ENCODE measurements around the gene COPS6.

COPS6 gene

DNA sequence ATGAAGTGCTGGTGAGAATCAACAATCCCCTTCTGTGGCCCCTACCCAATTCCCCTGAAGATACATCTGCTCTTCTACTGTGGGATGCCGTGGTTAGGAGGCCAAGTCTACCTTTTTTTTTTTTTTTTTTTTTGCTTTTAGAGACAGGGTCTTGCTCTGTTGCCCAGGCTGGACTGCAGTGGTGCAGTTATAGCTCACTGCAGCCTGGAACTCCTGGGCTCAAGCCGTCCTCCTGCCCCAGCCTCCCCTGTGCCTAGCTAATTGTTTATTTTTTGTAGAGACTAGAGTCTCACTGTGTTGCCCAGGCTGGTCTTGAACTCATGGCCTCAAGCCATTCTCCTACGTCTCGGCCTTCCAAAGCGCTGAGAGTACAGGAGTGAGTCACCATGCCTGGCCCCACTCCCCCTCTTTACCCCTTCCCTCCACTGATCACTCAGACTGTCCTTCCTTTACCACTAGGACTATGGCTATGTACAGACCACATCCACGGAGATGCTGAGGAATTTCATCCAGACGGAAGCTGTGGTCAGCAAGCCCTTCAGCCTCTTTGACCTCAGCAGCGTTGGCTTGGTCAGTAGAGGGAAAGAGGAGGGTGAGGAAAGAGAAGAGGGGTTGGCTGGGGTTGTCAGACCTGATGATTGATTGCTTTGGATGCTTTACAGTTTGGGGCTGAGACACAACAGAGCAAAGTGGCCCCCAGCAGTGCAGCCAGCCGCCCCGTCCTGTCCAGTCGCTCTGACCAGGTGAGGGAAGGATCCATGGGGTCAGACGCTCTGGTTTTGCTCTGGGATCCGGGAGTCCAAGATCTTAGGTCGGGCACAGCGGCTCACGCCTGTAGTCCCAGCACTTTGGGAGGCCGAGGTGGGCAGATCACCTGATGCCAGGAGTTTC lies 14.4 kb downstream of the COPS6 start:
- DNase-seq: no peak

DNA sequence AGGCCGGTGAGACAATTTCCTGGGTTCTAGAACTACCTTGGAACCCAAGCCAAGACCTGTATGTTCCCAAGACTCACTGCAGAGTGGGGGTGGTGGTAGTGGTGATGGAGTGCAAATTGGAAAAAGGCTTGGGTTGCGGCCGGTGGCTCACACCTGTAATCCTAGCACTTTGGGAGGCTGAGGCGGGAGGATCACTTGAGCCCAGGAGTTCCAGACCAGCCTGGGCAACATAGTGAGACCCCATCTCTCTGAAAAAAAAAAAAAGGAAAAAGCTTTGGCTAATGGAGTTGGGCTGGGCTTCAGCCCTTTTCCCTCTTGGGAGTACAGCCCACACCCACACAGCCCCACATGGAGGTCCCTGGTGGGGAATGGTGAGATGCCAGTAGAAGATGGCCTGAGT lies 16.8 kb downstream of the COPS6 start:
- no peak for DNase-seq

DNA sequence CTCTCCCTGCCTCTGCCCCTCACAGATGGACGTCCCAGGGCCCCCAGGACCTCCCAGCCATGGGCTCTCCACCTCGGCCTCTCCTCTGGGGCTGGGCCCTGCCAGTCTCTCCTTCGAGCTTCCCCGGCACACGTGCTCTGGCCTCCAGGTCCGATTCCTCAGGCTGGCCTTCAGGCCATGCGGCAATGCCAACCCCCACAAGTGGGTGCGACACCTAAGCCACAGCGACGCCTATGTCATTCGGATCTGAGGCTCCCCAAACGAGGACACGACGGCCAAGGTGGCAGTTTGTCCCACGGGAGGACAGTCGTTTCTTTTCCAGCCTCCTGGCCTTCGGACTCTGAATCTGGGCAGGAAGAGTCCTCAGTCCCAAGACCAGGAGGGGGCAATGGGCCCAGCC lies 17.9 kb downstream of the COPS6 start:
- no peak for DNase-seq

DNA sequence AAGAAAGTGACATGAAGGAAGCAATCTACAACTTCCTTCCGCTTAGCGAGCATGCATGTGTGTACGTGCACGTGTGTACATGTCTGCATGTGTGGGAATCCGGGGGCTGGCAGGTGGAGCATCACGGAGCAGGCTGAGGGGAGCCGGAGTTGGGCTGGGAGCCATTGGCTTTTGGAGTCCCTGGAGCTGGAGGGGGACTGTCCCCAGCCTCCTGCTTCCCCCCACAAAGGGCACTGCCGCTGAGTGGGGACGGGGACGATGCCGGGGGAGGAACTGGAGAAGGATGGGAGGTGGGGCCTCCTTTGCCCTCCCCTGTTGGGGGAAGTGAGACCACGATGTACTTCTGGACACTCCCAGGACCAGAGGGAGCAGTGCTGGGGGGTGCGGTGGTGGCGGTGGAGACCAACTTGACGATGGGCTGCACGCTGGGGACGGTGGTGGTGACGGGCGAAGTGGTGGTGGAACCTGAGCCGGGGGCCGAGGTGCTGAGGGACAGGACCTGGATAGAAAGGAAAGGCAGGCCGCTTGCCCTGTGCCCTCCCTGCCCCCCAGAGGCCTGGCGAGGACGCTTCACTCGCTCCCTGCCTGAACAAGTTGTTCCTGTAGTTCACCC lies 18.5 kb downstream of the COPS6 start:
- no peak for DNase-seq

DNA sequence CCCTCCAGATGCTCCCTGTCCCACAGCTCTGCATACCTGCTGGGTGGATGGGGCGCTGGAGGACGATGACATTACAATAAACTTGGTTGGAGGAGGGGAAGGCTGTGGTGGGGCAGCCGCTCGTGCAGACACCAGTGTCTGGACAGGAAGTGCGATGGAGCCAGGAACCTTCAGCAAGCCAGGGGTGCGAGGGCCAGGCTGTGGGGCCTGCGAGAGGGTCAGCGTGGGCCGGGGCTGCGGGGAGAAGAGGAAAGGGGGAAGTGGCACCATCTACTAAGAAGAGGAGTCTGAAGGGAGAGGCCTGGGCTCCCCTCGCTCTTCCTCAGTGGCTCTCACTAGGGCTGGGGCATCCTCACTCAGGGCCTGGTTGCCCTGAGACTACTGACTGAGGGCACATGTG lies 19.1 kb downstream of the COPS6 start:
- DNase-seq: no peak

DNA sequence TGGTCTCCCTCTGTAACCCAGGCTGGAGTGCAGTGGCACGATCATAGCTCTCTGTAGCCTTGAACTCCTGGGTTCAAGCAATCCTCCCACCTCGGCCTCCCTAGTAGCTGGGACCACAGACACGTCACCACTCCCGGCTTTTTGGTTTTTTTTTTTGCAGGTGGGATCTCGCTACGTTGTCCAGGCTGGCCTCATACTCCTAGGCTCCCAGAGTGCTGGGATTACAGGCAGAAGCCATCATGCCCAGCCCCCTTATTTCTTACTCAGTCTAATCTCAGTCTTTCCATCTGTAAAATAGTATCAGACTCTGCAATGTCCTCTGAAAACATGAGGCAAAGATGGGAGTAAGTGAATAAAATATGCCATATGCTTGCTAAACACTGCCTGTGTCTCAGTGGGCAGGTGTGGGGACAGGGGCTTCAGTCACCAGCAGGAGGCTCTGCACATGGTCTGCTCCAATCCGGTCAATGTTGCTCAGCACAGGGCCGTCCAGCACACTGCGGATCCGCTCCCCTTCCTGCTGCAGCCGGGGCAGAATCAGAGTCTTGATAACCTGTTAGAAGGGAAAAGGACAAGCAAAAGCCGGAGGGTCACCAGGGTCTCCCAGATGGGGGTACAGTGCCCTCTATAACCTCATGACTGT lies 20.9 kb downstream of the COPS6 start:
- DNase-seq: no peak

DNA sequence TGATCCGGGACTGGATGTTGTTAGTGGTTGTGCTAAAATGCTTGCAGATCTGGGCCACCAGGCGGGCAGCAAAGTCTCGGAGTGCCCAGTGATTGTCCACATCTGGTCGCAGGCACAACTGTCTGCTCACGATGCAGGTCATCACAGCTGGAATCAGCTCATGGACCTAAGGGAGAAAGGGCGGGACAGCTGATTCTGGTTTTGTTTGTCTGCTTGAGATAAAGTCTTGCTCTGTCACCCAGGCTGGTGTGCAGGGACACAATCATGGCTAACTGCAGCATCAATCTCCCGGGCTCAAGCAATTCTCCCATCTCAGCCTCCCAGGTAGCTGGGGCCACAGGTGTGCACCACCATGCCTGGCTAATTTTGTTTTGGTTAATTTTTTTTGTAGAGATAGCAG lies 22.4 kb downstream of the COPS6 start:
- DNase-seq: no peak

DNA sequence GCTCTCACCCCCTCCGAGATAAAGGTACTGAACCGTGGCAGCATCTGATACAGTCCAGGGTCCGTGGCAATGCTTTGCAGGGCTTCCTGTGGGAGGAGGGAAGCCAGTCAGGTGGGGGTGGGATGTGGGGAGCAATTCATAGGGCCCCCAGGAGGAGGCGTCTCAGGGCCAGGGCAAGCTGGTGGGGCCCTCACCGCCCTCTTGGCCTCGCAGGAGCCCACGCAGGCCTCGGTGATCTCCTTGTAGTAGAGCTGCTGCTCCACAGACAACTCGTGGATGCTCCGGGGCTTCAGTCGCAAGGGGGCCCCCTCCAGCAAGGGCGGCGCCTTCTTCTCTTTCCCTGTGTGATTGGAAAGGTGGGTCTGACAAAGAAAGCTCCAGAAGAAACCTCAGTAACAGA lies 23.1 kb downstream of the COPS6 start:
- DNase-seq: no peak

DNA sequence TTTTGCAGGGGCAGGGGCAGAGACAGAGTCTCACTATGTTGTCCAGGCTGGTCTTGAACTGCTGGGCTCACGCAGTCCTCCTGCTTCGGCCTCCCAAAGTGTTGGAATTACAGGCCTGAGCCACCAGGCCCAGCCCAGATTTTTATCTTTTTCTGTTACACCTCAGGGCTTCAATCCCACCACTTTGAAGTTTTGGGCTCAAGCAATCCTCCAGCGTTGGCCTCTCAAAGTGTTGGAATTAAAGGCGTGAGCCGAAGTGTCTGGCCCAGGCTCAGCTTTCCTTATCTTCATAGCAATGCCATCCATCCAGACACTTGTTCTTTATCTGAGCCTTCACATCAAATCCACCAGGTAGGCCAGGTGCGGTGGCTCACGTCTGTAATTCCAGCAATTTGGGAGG lies 26.3 kb downstream of the COPS6 start:
- no peak for DNase-seq

DNA sequence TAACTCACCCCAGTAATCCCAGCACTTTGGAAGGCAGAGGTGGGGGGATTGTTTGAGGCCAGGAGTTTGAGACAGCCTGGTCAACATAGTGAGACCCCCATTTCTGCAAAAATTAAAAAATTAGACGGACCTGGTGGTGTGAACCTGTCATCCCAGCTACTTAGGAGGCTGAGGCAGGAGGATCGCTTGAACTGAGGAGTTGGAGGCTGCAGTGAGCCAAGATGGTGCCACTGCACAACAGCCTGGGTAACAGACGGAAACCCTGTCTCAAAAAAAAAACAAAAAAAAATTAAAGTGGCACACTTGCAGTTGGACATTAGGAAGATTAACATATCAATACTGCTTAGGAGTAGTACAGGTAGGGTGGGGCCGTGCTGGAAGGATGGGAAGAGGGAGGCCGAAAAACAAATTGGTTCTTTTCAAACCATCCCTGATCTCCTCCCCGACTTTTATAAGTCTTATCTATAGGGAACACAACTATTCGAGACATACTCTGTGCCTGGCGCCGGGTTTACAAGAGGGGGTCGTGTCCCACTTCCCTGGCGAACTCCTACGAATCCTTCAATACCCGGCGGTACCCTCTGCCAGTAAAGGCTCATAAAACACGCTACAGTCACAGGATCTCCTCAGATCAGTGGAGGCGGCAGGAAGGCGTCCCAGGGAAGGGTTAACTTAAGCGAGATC lies 29.8 kb downstream of the COPS6 start:
- DNase-seq: no peak

DNA sequence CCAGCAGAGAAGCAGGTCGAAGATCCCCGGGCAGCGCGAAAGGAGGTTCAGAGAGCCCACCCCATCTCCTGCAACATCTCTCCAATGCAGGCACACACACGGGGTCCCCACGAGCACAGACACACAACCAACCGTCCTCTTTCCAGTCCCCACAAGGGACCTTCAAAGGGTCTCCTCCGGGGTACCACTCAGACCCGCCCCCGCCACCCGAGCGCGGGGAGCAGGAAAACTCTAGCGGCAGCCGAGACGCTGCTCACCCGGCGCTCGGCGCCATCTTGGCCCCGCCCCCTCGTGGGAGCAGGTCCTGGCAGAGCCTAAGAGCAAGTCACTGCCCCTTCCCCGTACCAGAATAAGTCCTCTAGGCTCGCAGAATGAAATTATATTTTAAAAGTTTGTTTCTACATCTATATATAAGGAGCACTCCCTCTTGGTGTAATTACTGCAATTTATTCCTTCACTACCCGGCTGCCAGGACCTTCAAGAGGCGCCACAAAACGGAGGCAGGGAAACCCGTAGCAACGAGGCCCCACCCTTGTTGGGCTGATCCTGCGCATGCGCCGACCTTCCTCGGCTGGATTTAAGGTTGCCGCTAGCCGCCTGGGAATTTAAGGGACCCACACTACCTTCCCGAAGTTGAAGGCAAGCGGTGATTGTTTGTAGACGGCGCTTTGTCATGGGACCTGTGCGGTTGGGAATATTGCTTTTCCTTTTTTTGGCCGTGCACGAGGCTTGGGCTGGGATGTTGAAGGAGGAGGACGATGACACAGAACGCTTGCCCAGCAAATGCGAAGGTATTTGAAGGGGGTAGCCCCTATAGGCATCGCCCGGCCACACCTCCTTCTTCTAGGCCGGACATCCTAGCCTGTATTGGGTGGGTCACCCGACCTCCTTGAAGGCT lies 30.6 kb downstream of the COPS6 start, which contains the start of the genes CNPY4 and TAF6:
Gene CNPY4, plus strand, starts transcription at position 563 of the 898 bp plus-strand sequence. Its CDS starts 111 bp downstream, at position 674.
Gene TAF6, minus strand, starts transcription at position 287 of the 898 bp plus-strand sequence. CDS start 5,149 bp downstream, outside the sequence.
- DNase-seq: peak; percentile 81

DNA sequence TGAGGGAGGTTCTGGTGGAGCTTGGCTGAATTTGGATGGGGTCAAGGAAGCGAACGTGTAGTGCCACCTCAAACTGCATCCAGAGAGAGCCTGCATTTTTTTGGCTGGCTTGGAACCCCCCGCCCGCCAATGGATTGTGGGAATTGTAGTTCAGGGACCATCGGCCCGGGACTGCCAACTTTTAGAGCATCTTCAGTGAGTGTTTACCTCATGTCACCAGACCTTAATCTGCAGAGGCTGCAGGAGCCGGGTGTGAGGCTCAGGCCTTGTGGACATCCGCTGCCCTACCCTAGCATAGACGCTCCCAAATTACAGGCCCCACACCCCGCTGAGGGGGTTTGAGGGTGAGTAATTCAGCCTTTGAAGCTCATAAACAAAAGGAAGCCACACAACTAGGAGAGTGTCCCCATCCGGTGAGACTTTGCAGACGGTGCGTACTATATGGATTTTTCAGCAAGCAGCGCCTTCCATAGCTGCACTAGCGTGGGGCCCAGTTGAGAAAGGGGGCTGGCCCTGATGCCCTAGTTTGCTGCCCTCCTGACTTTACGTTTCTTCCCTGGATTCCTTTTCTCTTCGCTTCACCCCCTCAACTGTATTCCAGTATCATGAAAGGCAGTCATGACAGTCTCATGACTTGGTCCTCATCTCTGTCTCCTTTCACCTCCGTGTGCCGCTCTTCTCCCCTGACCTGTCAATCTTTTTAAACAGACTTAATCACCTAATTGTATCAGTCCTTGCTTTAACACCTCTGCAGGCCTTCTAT lies 31.4 kb downstream of the COPS6 start:
- no peak for DNase-seq

DNA sequence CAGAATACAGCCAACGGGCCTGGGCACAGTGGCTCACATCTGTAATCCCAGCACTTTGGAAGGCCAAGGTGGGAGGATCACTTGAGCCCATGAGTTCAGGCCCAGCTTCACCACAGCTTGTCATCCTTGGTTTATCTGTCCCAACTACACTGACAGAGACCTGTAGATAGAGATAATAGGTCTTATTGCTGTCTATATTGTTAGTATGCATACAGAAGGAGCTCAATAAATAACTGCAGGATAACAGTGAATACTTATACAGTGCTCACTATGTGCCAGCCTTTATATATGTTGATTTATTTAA lies 31.9 kb downstream of the COPS6 start:
- DNase-seq: no peak

DNA sequence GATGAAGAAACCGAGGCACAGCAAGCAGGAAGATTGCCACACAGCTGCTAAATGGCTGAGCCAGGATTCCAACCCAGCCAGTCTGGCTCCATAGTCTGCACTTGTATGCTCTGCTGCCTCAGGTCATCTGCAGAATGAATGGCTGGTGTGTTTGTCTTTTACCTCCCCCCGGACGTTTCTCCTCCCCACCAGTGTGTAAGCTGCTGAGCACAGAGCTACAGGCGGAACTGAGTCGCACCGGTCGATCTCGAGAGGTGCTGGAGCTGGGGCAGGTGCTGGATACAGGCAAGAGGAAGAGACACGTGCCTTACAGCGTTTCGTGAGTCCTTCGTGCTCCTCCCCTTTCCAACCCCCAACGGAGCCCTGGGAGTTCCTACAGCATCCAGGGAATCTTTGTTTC lies 33.3 kb downstream of the COPS6 start:
- peak; percentile 40 for DNase-seq

DNA sequence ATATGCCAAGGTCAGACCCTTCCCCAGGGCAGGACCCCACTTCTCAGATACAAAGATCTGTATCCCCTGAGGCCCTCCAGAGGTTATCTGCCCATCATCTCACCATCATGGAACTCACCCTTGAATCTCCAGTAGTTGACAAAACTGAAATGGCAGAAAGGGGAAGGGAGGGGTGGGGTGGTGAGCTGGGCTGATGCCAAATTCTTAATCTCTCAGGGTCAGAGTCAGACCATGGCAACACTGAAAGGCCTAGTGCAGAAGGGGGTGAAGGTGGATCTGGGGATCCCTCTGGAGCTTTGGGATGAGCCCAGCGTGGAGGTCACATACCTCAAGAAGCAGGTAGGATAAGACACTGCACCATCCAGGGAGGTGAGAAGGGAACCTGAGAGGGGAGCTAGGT lies 33.8 kb downstream of the COPS6 start:
- DNase-seq: no peak

DNA sequence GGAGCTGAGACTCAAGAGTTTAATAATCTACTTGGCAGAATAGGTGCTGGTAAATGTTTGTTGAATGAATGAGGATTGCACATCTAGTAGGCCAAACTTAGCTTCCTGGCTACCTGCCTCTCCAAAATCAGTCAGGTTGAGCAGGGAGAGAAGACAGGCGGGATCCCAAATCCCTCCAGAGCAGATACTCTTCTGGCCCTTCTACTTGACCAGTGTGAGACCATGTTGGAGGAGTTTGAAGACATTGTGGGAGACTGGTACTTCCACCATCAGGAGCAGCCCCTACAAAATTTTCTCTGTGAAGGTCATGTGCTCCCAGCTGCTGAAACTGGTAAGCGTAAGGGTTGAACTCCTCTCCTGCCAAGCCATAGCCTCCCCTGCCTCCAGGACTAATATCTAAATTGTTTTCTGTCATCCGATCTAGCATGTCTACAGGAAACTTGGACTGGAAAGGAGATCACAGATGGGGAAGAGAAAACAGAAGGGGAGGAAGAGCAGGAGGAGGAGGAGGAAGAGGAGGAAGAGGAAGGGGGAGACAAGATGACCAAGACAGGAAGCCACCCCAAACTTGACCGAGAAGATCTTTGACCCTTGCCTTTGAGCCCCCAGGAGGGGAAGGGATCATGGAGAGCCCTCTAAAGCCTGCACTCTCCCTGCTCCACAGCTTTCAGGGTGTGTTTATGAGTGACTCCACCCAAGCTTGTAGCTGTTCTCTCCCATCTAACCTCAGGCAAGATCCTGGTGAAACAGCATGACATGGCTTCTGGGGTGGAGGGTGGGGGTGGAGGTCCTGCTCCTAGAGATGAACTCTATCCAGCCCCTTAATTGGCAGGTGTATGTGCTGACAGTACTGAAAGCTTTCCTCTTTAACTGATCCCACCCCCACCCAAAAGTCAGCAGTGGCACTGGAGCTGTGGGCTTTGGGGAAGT lies 35.8 kb downstream of the COPS6 start:
- DNase-seq: no peak

DNA sequence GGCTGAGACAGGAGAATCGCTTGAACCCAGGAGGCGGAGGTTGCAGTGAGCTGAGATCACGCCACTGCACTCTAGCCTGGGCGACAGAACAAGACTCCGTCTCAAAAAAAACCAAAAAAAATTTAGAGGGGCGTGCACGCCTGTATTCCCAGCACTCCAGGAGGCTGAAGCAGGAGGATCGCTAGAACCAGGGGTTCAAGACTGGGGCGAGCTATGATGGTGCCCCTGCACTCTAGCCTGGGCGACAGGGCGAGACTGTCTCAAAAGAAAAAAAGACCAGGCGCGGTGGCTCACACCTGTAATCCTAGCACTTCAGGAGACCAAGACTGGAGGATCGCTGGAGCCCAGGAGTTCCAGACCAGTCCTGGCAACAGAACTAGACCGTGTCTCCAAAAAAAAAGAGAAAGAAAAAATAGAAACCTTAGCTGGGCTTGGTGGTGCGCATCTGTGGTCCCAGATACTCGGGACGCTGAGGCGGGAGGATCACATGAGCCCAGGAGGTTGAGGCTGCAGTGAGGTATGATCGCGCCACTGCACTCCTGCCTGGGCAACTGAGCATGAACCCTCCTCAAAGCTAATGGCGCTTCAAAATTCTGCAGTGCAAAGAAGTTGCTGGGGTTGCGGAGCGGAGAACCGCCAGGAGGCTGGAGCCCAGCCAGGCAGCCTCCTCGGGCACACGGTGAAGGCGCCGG lies 37.6 kb downstream of the COPS6 start:
- no peak for DNase-seq

DNA sequence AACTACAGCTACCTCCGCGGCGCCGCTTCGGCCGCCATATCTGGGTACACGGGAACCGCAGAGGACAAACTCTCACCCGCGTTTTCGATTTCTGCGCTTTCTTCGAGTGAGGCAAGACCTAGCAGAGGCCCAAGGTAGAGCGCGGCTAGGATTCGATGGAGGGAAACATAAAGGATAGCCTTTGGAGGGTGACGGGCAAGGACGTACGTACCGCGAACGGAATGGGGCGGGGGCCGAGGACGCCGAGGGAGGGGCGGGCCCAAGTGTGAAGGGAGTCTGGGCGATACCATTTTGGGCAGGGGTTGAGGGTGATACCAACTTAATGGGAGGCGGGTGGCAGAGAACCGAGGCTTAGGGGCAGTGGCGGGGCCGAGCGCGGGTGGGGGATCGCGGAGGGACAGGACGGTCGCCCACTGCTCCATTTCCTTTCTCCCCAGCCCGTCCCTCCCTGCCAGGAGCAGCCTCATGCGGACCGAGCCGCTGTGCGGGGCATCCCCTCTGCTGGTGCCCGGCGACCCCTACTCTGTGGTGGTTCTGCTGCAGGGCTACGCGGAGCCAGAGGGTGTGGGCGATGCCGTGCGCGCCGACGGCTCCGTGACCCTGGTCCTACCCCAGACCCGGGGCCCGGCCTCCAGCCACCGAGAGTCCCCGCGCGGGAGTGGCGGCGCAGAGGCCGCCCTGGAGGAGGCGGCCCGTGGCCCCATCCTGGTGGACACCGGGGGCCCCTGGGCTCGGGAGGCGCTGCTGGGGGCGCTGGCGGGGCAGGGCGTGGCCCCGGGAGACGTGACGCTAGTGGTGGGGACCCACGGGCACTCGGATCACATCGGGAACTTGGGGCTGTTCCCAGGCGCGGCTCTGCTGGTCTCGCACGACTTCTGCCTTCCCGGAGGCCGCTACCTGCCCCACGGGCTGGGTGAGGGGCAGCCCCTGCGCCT lies 38.4 kb downstream of the COPS6 start, which contains the start of gene MBLAC1:
Gene MBLAC1, plus strand, starts transcription at position 37 of the 935 bp plus-strand sequence. Its CDS starts 429 bp downstream, at position 466.
- peak; percentile 68 for DNase-seq

Measured in NCI-H1436 treated with DMSO at 0.1 percent for 48 hours (cell line).